ENCODE results near the gene CYP4V2.

GRCh38 chr4:186258216-186258811, 66.9 kb downstream of the CYP4V2 start:
- TF ChIP-seq FOXM1 (IDR thresholded peaks at IDR 0.05; ENCODE audit: borderline replicate concordance, low read depth) (no peak), TEAD4 (IDR thresholded peaks at IDR 0.05) (no peak)

Data from Ishikawa (cell line).